C4-2B (cell line): ENCODE results near the gene TIMM17A.

Source experiments
- H3K27ac ChIP-seq: fragments of 450-650 bp; 2 replicates; pipeline ENCODE4 v1.5.1; 2017
- CTCF ChIP-seq: fragments of 450-650 bp; conservative IDR thresholded peaks from 2 replicates; pipeline ENCODE4 v1.5.1; 2017; ENCODE audit warnings: mild to moderate bottlenecking
- ZFX ChIP-seq: fragments of 450-650 bp; IDR thresholded peaks from 2 replicates; pipeline ENCODE4 v1.6.1; 2017

The TIMM17A gene

GRCh38 chr1:202016811-202017748 lies 61.8 kb downstream of the TIMM17A start:
- no peak for TF ChIP-seq CTCF
- TF ChIP-seq ZFX, result no peak
- H3K27ac ChIP-seq, result peak overlapping the region; percentile 82

- TF ChIP-seq ZFX, result no peak
- TF ChIP-seq CTCF, result no peak
- H3K27ac ChIP-seq, result peak overlapping the region; percentile 82
These were observed 62.6 kb downstream of the TIMM17A start for GRCh38 chr1:202017749-202018467.

- H3K27ac ChIP-seq, result peak overlapping the region; percentile 82
- TF ChIP-seq ZFX (no peak), CTCF (no peak)
These were observed 63.3 kb downstream of the TIMM17A start for GRCh38 chr1:202018468-202019234.

GRCh38 chr1:202019235-202019558 lies 63.9 kb downstream of the TIMM17A start:
- TF ChIP-seq ZFX, result peak; percentile 22; the same call in 1 of the 2 replicates
- peak overlapping the region; percentile 82 for H3K27ac ChIP-seq
